ENCODE data around the gene UGT1A8. TPM values are rescaled to one million over a fixed set of nuclear protein-coding genes. Genes with fewer than 3 reads are reported as not detected.

The UGT1A8 gene
- total and polyA plus RNA-seq, 2 experiments from 2014 or later, result 0.10 TPM; not detected in 1

DNA sequence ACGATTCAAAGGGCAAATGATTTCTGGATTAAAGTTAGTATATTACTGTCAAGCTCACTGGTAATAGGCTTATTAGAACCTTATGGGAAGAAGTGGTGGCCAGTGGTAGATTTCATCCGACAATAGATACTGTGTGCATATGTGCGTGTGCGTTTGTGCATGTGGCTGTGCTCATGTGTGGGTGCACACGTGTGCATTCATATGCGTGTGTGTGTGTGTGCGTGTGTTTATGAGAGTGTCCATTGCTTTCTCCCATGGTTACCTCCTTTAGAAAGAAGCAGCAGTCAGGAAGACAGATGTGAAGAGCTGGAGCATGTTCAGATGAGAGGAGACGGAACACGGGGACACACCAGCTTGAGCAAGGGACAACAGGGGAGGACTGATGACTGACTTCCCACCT lies 151.8 kb downstream of the UGT1A8 start:
- no peak overlapping the region for H3K27ac ChIP-seq
- H3K4me1 ChIP-seq (ENCODE audit: insufficient read depth), result no peaks in the 10 kb centered on the region
- H3K27me3 ChIP-seq, result no peaks in the 10 kb centered on the region
- no peaks in the 10 kb centered on the region for H3K9me2 ChIP-seq (replicated peaks; ENCODE audit: insufficient read depth)
- TF ChIP-seq EZH2phosphoT487 (IDR thresholded peaks at IDR 0.05; ENCODE audit: low read depth, severe bottlenecking, unreplicated experiment) (no peak), CTCF (IDR thresholded peaks at IDR 0.05; ENCODE audit: poor library complexity) (no peak), EZH2 (IDR thresholded peaks at IDR 0.05; ENCODE audit: borderline replicate concordance) (no peak)
- no peak overlapping the region for H2AFZ ChIP-seq
- H3K36me3 ChIP-seq (replicated peaks; ENCODE audit: insufficient read depth, low read depth), result no peaks in the 10 kb centered on the region
- H3K4me2 ChIP-seq, result no peak overlapping the region
- no peaks in the 10 kb centered on the region for H3K9me3 ChIP-seq (ENCODE audit: low read depth)
- H3K4me3 ChIP-seq, result no peak overlapping the region
- 91% methylated on average over 9 of the region's 9 CpGs for WGBS (ENCODE audit: low lambda C conversion rate, missing lambda C conversion rate)
- DNase-seq (ENCODE audit: low spot score), result no peak
- H3K79me2 ChIP-seq, result no peaks in the 10 kb centered on the region
- H4K20me1 ChIP-seq (ENCODE audit: insufficient read depth, poor library complexity, severe bottlenecking), result no peaks in the 10 kb centered on the region

GRCh38 chr2:233772153-233772552 lies 154.7 kb downstream of the UGT1A8 start:
- H3K36me3 ChIP-seq (replicated peaks; ENCODE audit: insufficient read depth, low read depth), result no peaks in the 10 kb centered on the region
- no peaks in the 10 kb centered on the region for H3K4me1 ChIP-seq (ENCODE audit: insufficient read depth)
- no peaks in the 10 kb centered on the region for H4K20me1 ChIP-seq (ENCODE audit: insufficient read depth, poor library complexity, severe bottlenecking)
- H3K4me3 ChIP-seq, result no peak overlapping the region
- no peak overlapping the region for H3K27ac ChIP-seq
- no peak for DNase-seq (ENCODE audit: low spot score)
- WGBS (ENCODE audit: low lambda C conversion rate, missing lambda C conversion rate), result 92% methylated on average over 16 of the region's 16 CpGs
- H3K9me2 ChIP-seq (replicated peaks; ENCODE audit: insufficient read depth), result no peaks in the 10 kb centered on the region
- H3K27me3 ChIP-seq, result no peaks in the 10 kb centered on the region
- no peaks in the 10 kb centered on the region for H3K9me3 ChIP-seq (ENCODE audit: low read depth)
- H3K79me2 ChIP-seq, result no peaks in the 10 kb centered on the region
- TF ChIP-seq EZH2phosphoT487 (IDR thresholded peaks at IDR 0.05; ENCODE audit: low read depth, severe bottlenecking, unreplicated experiment), result no peak
- no peak for TF ChIP-seq EZH2 (IDR thresholded peaks at IDR 0.05; ENCODE audit: borderline replicate concordance)
- TF ChIP-seq CTCF (IDR thresholded peaks at IDR 0.05; ENCODE audit: poor library complexity), result no peak
- no peak overlapping the region for H3K4me2 ChIP-seq
- no peak overlapping the region for H2AFZ ChIP-seq

GRCh38 chr2:233772583-233772982 lies 155.2 kb downstream of the UGT1A8 start:
- Histone ChIP-seq H3K9me3 (ENCODE audit: low read depth) (no peaks in the 10 kb centered on the region), H3K27ac (no peak overlapping the region), H3K79me2 (no peaks in the 10 kb centered on the region), H3K36me3 (replicated peaks; ENCODE audit: insufficient read depth, low read depth) (no peaks in the 10 kb centered on the region), H3K4me3 (no peak overlapping the region), H3K9me2 (replicated peaks; ENCODE audit: insufficient read depth) (no peaks in the 10 kb centered on the region), H2AFZ (no peak overlapping the region), H3K27me3 (no peaks in the 10 kb centered on the region), H3K4me1 (ENCODE audit: insufficient read depth) (no peaks in the 10 kb centered on the region), H4K20me1 (ENCODE audit: insufficient read depth, poor library complexity, severe bottlenecking) (no peaks in the 10 kb centered on the region), H3K4me2 (no peak overlapping the region)
- WGBS (ENCODE audit: low lambda C conversion rate, missing lambda C conversion rate), result 74% methylated on average over 5 of the region's 5 CpGs
- DNase-seq (ENCODE audit: low spot score), result no peak
- TF ChIP-seq EZH2phosphoT487 (IDR thresholded peaks at IDR 0.05; ENCODE audit: low read depth, severe bottlenecking, unreplicated experiment), result no peak
- TF ChIP-seq EZH2 (IDR thresholded peaks at IDR 0.05; ENCODE audit: borderline replicate concordance), result no peak
- no peak for TF ChIP-seq CTCF (IDR thresholded peaks at IDR 0.05; ENCODE audit: poor library complexity)

GRCh38 chr2:233773854-233774253 lies 156.4 kb downstream of the UGT1A8 start:
- no peaks in the 10 kb centered on the region for H3K79me2 ChIP-seq
- no peak overlapping the region for H3K4me3 ChIP-seq
- no peaks in the 10 kb centered on the region for H3K27me3 ChIP-seq
- no peaks in the 10 kb centered on the region for H3K36me3 ChIP-seq (replicated peaks; ENCODE audit: insufficient read depth, low read depth)
- H3K9me2 ChIP-seq (replicated peaks; ENCODE audit: insufficient read depth), result no peaks in the 10 kb centered on the region
- WGBS (ENCODE audit: low lambda C conversion rate, missing lambda C conversion rate), result 93% methylated on average over 5 of the region's 5 CpGs
- H3K4me2 ChIP-seq, result no peak overlapping the region
- TF ChIP-seq EZH2phosphoT487 (IDR thresholded peaks at IDR 0.05; ENCODE audit: low read depth, severe bottlenecking, unreplicated experiment) (no peak), EZH2 (IDR thresholded peaks at IDR 0.05; ENCODE audit: borderline replicate concordance) (no peak), CTCF (IDR thresholded peaks at IDR 0.05; ENCODE audit: poor library complexity) (no peak)
- H3K9me3 ChIP-seq (ENCODE audit: low read depth), result no peaks in the 10 kb centered on the region
- no peaks in the 10 kb centered on the region for H4K20me1 ChIP-seq (ENCODE audit: insufficient read depth, poor library complexity, severe bottlenecking)
- no peak for DNase-seq (ENCODE audit: low spot score)
- H2AFZ ChIP-seq, result no peak overlapping the region
- H3K27ac ChIP-seq, result no peak overlapping the region
- no peaks in the 10 kb centered on the region for H3K4me1 ChIP-seq (ENCODE audit: insufficient read depth)

Data from hepatocyte (in vitro differentiated cells).